ENCODE results near the gene EHBP1. TPM values are rescaled to one million over a fixed set of nuclear protein-coding genes. Genes with fewer than 3 reads are reported as not detected.

EHBP1 gene
- total RNA-seq, 2 donors from 2014 or later: 28.4 to 67.7 TPM

DNA sequence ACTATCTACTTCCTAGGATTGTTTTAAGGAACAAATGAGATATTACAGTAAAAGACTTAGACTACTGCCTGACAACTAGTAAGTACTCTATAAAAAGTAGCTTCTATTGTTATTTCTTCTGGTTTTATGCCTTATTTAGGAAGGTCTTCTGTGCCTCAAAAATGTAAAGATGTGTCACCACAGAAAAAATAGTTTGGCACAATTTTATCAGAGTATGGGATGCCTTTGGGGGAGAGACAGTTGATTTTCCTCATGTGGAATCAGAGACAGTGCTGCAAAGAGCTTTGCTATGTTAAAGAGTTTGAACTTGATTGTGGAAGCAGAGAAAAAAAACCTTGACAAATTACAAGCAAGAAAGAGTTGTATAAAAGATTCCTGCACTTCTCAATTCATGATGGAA is 98.4 kb downstream of the EHBP1 start:
- Histone ChIP-seq H3K27me3 (replicated peaks; ENCODE audit: insufficient read depth) (no peaks in the 10 kb centered on the region), H3K36me3 (no peaks in the 10 kb centered on the region), H3K9me3 (no peaks in the 10 kb centered on the region), H3K27ac (no peak overlapping the region), H3K4me1 (ENCODE audit: control insufficient read depth in 1 of 2, low read depth in 2 of 2) (no peaks in the 10 kb centered on the region), H3K4me3 (no peak overlapping the region)
- no peak for DNase-seq (ENCODE audit: low spot score)
- no peak for ATAC-seq (ENCODE audit: insufficient number of reproducible peaks, low FRiP score, low read depth)
- TF ChIP-seq, protein P1, sequence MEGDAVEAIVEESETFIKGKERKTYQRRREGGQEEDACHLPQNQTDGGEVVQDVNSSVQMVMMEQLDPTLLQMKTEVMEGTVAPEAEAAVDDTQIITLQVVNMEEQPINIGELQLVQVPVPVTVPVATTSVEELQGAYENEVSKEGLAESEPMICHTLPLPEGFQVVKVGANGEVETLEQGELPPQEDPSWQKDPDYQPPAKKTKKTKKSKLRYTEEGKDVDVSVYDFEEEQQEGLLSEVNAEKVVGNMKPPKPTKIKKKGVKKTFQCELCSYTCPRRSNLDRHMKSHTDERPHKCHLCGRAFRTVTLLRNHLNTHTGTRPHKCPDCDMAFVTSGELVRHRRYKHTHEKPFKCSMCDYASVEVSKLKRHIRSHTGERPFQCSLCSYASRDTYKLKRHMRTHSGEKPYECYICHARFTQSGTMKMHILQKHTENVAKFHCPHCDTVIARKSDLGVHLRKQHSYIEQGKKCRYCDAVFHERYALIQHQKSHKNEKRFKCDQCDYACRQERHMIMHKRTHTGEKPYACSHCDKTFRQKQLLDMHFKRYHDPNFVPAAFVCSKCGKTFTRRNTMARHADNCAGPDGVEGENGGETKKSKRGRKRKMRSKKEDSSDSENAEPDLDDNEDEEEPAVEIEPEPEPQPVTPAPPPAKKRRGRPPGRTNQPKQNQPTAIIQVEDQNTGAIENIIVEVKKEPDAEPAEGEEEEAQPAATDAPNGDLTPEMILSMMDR (IDR thresholded peaks at IDR 0.05): no peak

DNA sequence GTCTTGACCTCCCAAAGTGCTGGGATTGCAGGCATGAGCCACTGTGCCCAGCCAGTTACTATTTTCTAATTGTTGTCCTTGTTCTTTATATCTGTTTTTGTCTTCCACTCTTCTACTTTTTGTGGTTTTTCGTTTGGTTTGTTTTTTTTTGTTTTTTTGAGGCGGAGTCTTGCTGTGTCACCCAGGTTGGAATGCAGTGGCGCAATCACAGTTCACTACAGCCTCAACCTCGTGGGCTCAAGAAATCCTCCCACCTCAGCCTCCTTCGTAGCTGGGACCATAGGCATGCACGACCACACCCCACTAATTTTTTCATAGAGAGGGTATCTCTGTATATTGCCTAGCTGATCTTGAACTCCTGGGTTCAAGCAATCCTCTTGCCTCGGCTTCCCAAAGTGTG is 100.7 kb downstream of the EHBP1 start:
- Histone ChIP-seq H3K36me3 (no peaks in the 10 kb centered on the region), H3K27ac (no peak overlapping the region), H3K4me3 (no peak overlapping the region), H3K9me3 (no peaks in the 10 kb centered on the region), H3K4me1 (ENCODE audit: control insufficient read depth in 1 of 2, low read depth in 2 of 2) (no peaks in the 10 kb centered on the region), H3K27me3 (replicated peaks; ENCODE audit: insufficient read depth) (no peaks in the 10 kb centered on the region)
- ATAC-seq (ENCODE audit: insufficient number of reproducible peaks, low FRiP score, low read depth) (no peak), DNase-seq (ENCODE audit: low spot score) (no peak)
- TF ChIP-seq, protein P1 (IDR thresholded peaks at IDR 0.05): no peak

DNA sequence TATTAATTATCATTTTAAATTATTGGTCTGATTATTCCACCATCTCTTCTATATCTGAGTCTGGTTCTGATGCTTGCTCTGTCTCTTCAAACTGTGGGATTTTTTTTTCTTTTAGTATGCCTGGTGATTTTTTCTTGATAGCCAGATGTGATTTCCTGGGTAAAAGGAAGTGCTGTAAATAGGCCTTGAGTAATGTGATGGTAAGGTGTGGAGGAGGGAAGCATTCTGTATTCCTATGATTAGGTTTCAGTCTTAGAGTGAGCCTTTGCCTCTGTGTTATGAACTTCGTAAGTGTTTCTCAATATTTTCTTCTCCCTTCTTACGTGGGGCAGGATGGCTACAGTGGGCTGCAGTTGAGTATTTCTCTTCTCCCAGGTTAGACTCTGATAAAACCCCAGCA is 103.0 kb downstream of the EHBP1 start:
- Histone ChIP-seq H3K4me1 (ENCODE audit: control insufficient read depth in 1 of 2, low read depth in 2 of 2) (no peaks in the 10 kb centered on the region), H3K27me3 (replicated peaks; ENCODE audit: insufficient read depth) (no peaks in the 10 kb centered on the region), H3K9me3 (no peaks in the 10 kb centered on the region), H3K27ac (no peak overlapping the region), H3K4me3 (no peak overlapping the region), H3K36me3 (no peaks in the 10 kb centered on the region)
- ATAC-seq (ENCODE audit: insufficient number of reproducible peaks, low FRiP score, low read depth) (no peak), DNase-seq (ENCODE audit: low spot score) (no peak)
- TF ChIP-seq, protein P1 (IDR thresholded peaks at IDR 0.05): no peak

DNA sequence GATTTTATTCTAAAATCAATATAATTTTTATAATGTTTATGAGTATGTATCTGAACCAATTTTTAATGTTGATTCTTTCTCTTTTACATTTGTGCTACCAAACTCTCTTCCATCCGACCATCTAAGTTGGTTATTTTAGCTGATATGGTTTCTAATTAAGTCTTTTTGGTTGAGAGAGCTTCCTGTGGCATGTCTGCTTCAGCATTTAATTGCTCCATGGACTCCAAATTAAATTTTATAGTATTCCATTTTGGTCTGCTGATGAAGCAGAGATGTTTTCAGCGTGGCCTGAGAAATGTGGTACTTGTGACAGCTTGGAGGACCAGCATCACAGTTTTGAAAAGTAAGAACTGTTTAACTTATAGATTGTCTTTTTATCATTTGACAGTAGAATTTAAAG is 105.6 kb downstream of the EHBP1 start:
- no peaks in the 10 kb centered on the region for H3K4me1 ChIP-seq (ENCODE audit: control insufficient read depth in 1 of 2, low read depth in 2 of 2)
- no peaks in the 10 kb centered on the region for H3K36me3 ChIP-seq
- TF ChIP-seq, protein P1 (IDR thresholded peaks at IDR 0.05): no peak
- no peaks in the 10 kb centered on the region for H3K9me3 ChIP-seq
- H3K27me3 ChIP-seq (replicated peaks; ENCODE audit: insufficient read depth): no peaks in the 10 kb centered on the region
- ATAC-seq (ENCODE audit: insufficient number of reproducible peaks, low FRiP score, low read depth) (no peak), DNase-seq (ENCODE audit: low spot score) (no peak)
- no peak overlapping the region for H3K27ac ChIP-seq
- H3K4me3 ChIP-seq: no peak overlapping the region

DNA sequence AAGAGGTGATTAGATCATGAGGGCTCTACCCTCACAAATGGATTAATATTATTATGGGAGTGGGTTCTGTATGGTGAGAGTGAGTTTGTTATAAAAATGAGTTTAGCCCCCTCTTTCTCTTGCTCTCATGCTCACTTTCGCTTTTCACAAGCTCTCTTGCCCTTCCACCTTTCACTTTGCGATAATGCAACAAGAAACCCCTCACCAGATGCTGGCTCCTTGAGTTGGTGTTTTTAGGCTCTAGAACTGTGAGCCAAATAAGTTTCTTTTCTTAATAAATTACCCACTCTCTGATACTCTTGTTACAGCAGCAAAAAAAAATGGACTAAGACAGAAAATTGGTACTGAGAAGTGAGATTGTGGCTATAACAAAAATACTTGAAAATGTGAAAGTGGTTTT is 106.5 kb downstream of the EHBP1 start:
- Histone ChIP-seq H3K4me1 (ENCODE audit: control insufficient read depth in 1 of 2, low read depth in 2 of 2) (no peaks in the 10 kb centered on the region), H3K27ac (no peak overlapping the region), H3K9me3 (no peaks in the 10 kb centered on the region), H3K4me3 (no peak overlapping the region), H3K36me3 (no peaks in the 10 kb centered on the region), H3K27me3 (replicated peaks; ENCODE audit: insufficient read depth) (no peaks in the 10 kb centered on the region)
- no peak for ATAC-seq (ENCODE audit: insufficient number of reproducible peaks, low FRiP score, low read depth)
- no peak for DNase-seq (ENCODE audit: low spot score)
- TF ChIP-seq, protein P1 (IDR thresholded peaks at IDR 0.05): no peak

All from thoracic aorta (tissue), 2 donors.